ENCODE results near the gene NTM.

Gene NTM

GRCh38 chr11:131373756-131374155 is 3.3 kb downstream of the NTM start:
- no peak for DNase-seq

- no peak for DNase-seq
Observed at GRCh38 chr11:131375421-131375820, 5.0 kb downstream of the NTM start.

DNA sequence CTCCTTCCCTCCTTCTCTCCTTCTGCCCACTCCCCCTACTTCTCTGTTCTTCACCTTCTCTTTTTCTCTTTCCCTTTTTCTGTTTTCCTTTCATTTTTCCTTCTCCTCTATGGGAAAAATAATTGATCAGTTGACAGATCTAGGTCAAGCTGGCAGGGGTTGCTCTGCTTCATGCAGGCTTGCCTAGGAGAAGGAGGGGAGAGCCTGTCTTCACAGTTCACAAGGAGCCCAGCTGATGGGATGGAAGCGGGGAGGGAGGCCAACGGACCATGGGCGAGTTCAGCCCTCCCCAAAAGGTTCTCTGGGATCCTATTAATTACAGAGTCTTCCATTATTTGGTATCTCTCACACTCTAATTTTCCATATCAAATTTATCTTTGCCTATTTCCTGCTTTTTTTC is 5.5 kb downstream of the NTM start:
- no peak for DNase-seq

DNA sequence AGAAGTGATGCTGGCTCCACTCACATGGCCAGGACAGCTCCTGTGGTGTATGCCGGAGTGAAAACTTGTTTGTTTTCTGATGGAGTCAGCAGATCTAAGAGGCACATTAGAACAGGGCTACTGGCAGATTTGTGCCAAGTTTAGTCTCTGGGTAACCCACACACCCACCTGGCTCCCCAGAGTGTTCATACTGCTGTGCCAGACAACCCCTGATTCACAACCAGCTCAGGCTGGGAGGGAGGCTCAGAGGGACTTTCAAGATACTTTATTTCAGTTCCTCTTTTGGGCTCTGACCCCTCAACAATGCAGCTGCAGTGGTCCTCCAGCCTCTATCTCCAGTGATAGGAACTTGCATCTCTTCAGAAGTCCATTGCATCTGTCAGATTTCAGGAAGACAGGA is 8.5 kb downstream of the NTM start:
- no peak for DNase-seq

GRCh38 chr11:131385763-131386390 is 15.5 kb downstream of the NTM start:
- DNase-seq: no peak

DNA sequence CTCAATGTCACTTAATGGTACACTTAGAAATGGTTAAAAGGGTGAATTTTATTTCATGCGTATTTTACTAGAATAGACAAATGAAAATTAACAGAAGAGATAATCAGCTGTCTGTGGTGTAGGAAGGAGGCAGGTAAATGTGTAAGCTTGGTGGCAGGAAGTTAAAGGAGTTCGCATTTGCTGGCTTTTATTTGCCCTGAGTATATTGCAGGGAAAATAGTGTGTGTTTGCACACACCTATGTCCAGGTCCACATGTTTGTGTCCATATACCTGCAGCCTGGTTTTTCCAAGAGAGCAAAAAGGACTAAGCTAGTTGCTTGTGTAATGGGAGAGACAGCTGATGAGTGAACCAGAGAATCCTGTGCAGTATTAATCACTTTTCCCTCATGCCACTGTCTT is 16.0 kb downstream of the NTM start:
- no peak for DNase-seq

- no peak for DNase-seq
Observed at GRCh38 chr11:131388030-131388429, 17.6 kb downstream of the NTM start.

- DNase-seq: no peak
Observed at GRCh38 chr11:131389582-131389981, 19.2 kb downstream of the NTM start.

DNA sequence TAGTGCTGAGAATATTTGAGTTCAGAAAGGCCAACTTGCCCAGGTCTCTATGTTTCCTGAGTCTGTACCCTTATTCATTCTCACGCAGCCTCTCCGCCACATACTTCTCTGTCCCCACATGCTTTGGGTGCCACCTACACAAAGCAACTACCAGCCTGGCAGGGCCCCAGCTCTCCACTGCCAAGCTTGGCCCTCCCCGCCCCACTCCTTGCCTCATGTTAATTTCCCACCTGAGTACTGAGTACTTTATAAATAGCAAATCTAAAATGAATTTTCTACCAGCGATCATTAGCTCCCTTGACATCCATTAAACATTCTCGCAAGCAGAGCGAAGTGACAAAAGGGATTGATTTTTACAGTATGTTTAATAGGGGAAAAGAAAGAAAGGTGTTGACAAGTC is 20.8 kb downstream of the NTM start:
- DNase-seq: no peak

GRCh38 chr11:131392528-131393255 is 22.3 kb downstream of the NTM start:
- no peak for DNase-seq

- DNase-seq: no peak
Observed at GRCh38 chr11:131393691-131394090, 23.3 kb downstream of the NTM start.

GRCh38 chr11:131397675-131398074 is 27.3 kb downstream of the NTM start:
- no peak for DNase-seq

GRCh38 chr11:131402040-131402439 is 31.6 kb downstream of the NTM start:
- DNase-seq: no peak

DNA sequence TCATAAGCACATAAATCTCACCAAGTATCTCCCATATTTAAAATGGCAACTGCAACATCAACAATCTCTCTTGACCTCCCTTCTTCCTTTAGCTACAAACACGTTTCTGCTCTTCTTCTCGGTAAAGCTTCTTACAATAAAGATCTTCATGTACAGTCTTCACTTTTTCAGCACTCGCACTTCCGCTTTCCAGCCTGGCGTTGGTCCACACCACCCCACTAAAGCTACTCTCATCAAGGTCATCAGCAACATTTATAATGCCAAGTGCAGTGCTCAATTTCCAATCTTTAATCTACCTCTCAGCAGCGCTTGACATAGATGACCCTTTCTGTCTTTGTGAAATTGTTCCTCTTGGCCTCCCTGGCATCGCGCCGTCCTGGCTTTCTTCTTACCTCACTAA is 33.6 kb downstream of the NTM start:
- DNase-seq: no peak

DNA sequence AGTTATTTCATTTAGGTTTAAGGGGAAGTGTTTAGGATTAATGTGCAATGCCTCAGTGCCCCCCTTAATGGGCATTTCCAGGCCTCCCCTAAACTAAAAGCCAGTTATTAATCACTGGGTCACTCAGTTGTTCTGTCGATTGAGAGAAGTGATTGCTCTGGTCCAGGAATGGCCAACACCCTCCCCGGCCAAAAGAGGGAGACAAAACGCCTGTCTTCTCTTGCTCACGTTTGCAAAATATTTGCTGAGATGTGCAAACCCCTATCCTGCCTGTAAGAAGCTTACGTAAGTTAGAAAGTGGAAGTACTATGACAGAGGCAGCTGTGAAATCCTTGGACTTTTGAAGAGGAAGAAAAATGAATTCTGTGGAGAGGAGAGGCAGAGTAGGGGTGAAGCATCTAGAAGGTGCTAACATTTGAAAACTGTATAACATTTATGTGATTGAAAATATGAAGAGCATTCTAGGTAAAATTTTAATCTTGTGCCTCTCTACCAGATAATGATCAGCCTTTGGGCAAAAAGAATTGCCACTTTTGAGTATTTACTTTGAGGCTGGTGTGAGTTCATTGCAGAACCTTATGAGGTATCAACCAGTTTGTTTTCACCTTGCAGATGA is 37.7 kb downstream of the NTM start:
- no peak for DNase-seq

DNA sequence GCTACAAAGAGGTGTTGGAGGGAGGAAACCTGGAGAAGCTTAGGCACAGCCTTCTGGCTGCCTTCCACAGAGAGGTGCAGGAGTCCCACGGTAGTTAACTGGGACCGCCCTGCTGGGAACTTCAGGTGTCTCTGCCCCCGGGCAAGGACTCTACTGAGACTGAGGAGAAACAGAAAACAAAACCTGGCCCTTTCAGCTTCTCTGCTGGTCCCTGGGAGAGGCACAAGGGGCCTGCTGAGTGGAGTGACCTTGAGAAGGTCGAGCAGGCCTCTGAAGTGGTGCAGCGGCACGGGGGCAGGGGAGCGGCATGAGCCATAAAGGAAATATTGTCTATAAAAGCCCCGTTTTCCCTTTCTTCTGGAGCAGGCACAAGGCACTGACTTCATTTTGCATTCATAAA is 38.9 kb downstream of the NTM start:
- no peak for DNase-seq

DNA sequence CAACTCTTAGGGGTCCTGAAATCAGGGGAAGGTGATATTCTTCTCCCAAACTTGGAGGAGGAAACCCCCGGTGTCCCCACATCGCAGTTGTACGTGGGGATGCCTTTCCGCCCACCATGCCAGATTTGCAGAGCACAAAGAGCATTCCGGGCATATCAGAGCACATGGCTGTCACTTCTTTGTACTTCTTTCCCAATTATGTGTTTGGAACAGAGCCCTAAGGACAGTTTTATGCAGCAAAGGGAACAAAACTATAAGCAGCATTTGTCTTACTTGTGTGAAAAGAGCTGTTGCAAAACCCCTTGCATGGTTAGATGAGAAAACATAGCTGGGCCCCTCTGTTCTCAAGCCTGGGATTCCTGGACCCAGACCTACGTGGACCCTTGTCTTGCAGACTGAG is 41.2 kb downstream of the NTM start:
- DNase-seq: no peak

- DNase-seq: no peak
Observed at GRCh38 chr11:131412061-131412460, 41.6 kb downstream of the NTM start.

DNA sequence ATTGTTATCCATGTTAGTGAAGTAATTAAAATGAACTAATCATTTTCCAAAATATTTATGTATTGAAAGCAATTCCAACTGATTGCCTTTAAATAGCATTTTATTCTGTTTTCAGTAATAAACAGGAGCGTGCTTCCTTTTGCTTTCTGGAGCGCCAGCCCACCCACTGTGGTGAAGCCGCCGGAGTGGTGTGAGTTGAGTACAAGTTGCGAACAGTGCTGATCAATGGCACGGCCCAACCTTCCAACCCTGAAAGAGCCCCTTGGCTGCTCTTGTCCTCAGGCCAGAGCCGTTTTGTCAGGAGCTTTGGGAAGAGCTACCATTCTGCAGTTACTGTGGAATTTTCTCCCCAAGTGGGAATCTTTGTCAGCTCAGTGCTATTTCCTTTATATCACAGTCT is 42.8 kb downstream of the NTM start:
- no peak for DNase-seq

- no peak for DNase-seq
Observed at GRCh38 chr11:131418189-131418588, 47.8 kb downstream of the NTM start.

- DNase-seq: no peak
Observed at GRCh38 chr11:131421066-131421855, 50.8 kb downstream of the NTM start.

GRCh38 chr11:131422029-131422428 is 51.6 kb downstream of the NTM start:
- no peak for DNase-seq

DNA sequence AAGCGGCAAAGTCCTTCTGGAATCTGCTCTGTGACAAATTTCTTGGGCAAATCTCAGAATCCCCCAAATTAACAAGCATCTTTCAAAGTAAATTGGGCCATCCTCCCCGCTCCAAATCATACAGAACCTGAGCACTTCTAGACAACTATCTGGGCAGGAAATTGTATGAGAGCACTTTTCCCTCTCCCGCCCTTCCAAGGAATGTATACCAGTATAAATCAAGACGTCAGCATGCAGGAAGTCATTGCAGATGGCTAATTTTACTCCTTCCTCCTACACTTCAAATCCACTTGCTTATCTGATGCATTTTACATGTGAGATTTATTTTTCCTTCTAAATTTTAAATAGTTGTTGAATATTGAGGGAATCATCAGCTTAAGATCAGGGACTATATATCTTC is 52.1 kb downstream of the NTM start:
- no peak for DNase-seq

- no peak for DNase-seq
Observed at GRCh38 chr11:131423688-131424087, 53.3 kb downstream of the NTM start.

Data from activated T-cell treated with anti-CD3 and anti-CD28 coated beads, Interleukin-2, amount 50 U/mL, for 1 hour (primary cell).